HEK293 (cell line): ENCODE data around the gene DNAJC7.

ENCODE experiments used
- BCL11A ChIP-seq: fragments of 450-650 bp; formaldehyde crosslinking; IDR thresholded peaks from 2 replicates; pipeline ENCODE4 v1.5.1; 2016; ENCODE audit warnings: low read depth, missing biosample characterization, missing genetic modification characterization
- BCL11B ChIP-seq: fragments of 450-650 bp; formaldehyde crosslinking; IDR thresholded peaks from 2 replicates; pipeline ENCODE4 v1.5.1; 2016; ENCODE audit warnings: low read depth, missing biosample characterization, missing genetic modification characterization
- HOXA7 ChIP-seq: sonication (generic); formaldehyde crosslinking; IDR thresholded peaks from 2 replicates; pipeline ENCODE4 v1.8.1; 2022; ENCODE audit warnings: missing genetic modification reagents, borderline replicate concordance
- IKZF3 ChIP-seq: fragments of 450-650 bp; IDR thresholded peaks from 2 replicates; pipeline ENCODE4 v1.5.0; 2018; ENCODE audit warnings: missing biosample characterization, mild to moderate bottlenecking, missing genetic modification characterization, moderate library complexity
- KLF1 ChIP-seq: fragments of 450-650 bp; formaldehyde crosslinking; IDR thresholded peaks from 2 replicates; pipeline ENCODE4 v1.5.1; 2016; ENCODE audit warnings: missing biosample characterization, missing genetic modification characterization
- KLF10 ChIP-seq: fragments of 450-650 bp; IDR thresholded peaks from 2 replicates; pipeline ENCODE4 v1.5.1; 2018; ENCODE audit warnings: missing biosample characterization, mild to moderate bottlenecking, missing genetic modification characterization
- KLF17 ChIP-seq: fragments of 450-650 bp; formaldehyde crosslinking; IDR thresholded peaks from 2 replicates; pipeline ENCODE4 v1.5.1; 2016; ENCODE audit warnings: missing biosample characterization, missing genetic modification characterization
- MZF1 ChIP-seq: fragments of 450-650 bp; formaldehyde crosslinking; IDR thresholded peaks from 2 replicates; pipeline ENCODE4 v1.5.1; 2017; ENCODE audit warnings: missing biosample characterization, missing genetic modification characterization, borderline replicate concordance
- TSHZ1 ChIP-seq: fragments of 450-650 bp; formaldehyde crosslinking; IDR thresholded peaks from 2 replicates; pipeline ENCODE4 v1.5.1; 2016; ENCODE audit warnings: missing biosample characterization, missing genetic modification characterization, borderline replicate concordance
- ZEB2 ChIP-seq: fragments of 450-650 bp; formaldehyde crosslinking; IDR thresholded peaks from 2 replicates; pipeline ENCODE4 v1.5.1; 2016; ENCODE audit warnings: missing biosample characterization, missing genetic modification characterization
- ZFP41 ChIP-seq: fragments of 450-650 bp; formaldehyde crosslinking; IDR thresholded peaks from 2 replicates; pipeline ENCODE4 v1.5.1; 2016; ENCODE audit warnings: missing biosample characterization, missing genetic modification characterization, borderline replicate concordance
- ZFP69B ChIP-seq: fragments of 450-650 bp; formaldehyde crosslinking; IDR thresholded peaks from 2 replicates; pipeline ENCODE4 v1.5.1; 2016; ENCODE audit warnings: missing biosample characterization, missing genetic modification characterization
- ZNF121 ChIP-seq: fragments of 450-650 bp; formaldehyde crosslinking; IDR thresholded peaks from 2 replicates; pipeline ENCODE4 v1.5.1; 2016; ENCODE audit warnings: missing biosample characterization, missing genetic modification characterization
- ZNF138 ChIP-seq: fragments of 450-650 bp; formaldehyde crosslinking; IDR thresholded peaks from 2 replicates; pipeline ENCODE4 v1.5.1; 2016; ENCODE audit warnings: missing biosample characterization, missing genetic modification characterization, borderline replicate concordance
- ZNF16 ChIP-seq: fragments of 450-650 bp; formaldehyde crosslinking; IDR thresholded peaks from 2 replicates; pipeline ENCODE4 v1.5.1; 2016; ENCODE audit warnings: low read depth, missing biosample characterization, missing genetic modification characterization
- ZNF211 ChIP-seq: fragments of 450-650 bp; formaldehyde crosslinking; IDR thresholded peaks from 2 replicates; pipeline ENCODE4 v1.5.1; 2016; ENCODE audit warnings: low read depth, missing biosample characterization, missing genetic modification characterization
- ZNF26 ChIP-seq: fragments of 450-650 bp; formaldehyde crosslinking; IDR thresholded peaks from 2 replicates; pipeline ENCODE4 v1.5.1; 2016; ENCODE audit warnings: missing biosample characterization, missing genetic modification characterization
- ZNF274 ChIP-seq, 2 experiments: fragments of 200-500 bp in 1 of 2; fragments of 450-650 bp in 1 of 2; sonication (Bioruptor generic) in 1 of 2; formaldehyde crosslinking in 1 of 2; IDR thresholded peaks; 2 replicates each; pipeline versions ENCODE4 v1.5.1 to v1.6.1; 2014 to 2016; ENCODE audit warnings: borderline replicate concordance in 1 of 2, inconsistent platforms in 1 of 2, low read length in 1 of 2, missing biosample characterization in 1 of 2, missing genetic modification characterization in 1 of 2
- ZNF350 ChIP-seq: fragments of 450-650 bp; formaldehyde crosslinking; IDR thresholded peaks from 2 replicates; pipeline ENCODE4 v1.5.0; 2017; ENCODE audit warnings: missing biosample characterization, mild to moderate bottlenecking, missing genetic modification characterization
- ZNF596 ChIP-seq: fragments of 450-650 bp; IDR thresholded peaks from 2 replicates; pipeline ENCODE4 v1.5.0; 2018; ENCODE audit warnings: missing biosample characterization, mild to moderate bottlenecking, missing genetic modification characterization, moderate library complexity
- ZNF600 ChIP-seq: fragments of 450-650 bp; formaldehyde crosslinking; IDR thresholded peaks from 2 replicates; pipeline ENCODE4 v1.5.1; 2016; ENCODE audit warnings: missing biosample characterization, missing genetic modification characterization
- ZNF664 ChIP-seq: fragments of 450-650 bp; formaldehyde crosslinking; IDR thresholded peaks from 2 replicates; pipeline ENCODE4 v1.5.1; 2016; ENCODE audit warnings: missing biosample characterization, missing genetic modification characterization
- ZNF701 ChIP-seq: fragments of 450-650 bp; formaldehyde crosslinking; IDR thresholded peaks from 2 replicates; pipeline ENCODE4 v1.5.1; 2016; ENCODE audit warnings: missing biosample characterization, missing genetic modification characterization
- ZNF707 ChIP-seq: fragments of 450-650 bp; formaldehyde crosslinking; IDR thresholded peaks from 2 replicates; pipeline ENCODE4 v1.5.1; 2016; ENCODE audit warnings: missing biosample characterization, missing genetic modification characterization
- TF ChIP-seq, protein P1 (sequence below): fragments of 450-650 bp; formaldehyde crosslinking; conservative IDR thresholded peaks from 2 replicates; pipeline ENCODE4 v1.5.1; 2016; ENCODE audit warnings: low read depth, missing biosample characterization, missing genetic modification characterization
- TF ChIP-seq, protein P2 (sequence below): fragments of 450-650 bp; formaldehyde crosslinking; IDR thresholded peaks from 2 replicates; pipeline ENCODE4 v1.5.1; 2016; ENCODE audit warnings: missing biosample characterization, missing genetic modification characterization
- TF ChIP-seq, protein P3 (sequence below): fragments of 450-650 bp; formaldehyde crosslinking; IDR thresholded peaks from 2 replicates; pipeline ENCODE4 v1.5.1; 2016; ENCODE audit warnings: missing biosample characterization, missing genetic modification characterization

The DNAJC7 gene

GRCh38 chr17:41966463-41967140 is 50.6 kb downstream of the DNAJC7 start, which contains the start of gene CNP (continued):
- TF ChIP-seq, protein P1, sequence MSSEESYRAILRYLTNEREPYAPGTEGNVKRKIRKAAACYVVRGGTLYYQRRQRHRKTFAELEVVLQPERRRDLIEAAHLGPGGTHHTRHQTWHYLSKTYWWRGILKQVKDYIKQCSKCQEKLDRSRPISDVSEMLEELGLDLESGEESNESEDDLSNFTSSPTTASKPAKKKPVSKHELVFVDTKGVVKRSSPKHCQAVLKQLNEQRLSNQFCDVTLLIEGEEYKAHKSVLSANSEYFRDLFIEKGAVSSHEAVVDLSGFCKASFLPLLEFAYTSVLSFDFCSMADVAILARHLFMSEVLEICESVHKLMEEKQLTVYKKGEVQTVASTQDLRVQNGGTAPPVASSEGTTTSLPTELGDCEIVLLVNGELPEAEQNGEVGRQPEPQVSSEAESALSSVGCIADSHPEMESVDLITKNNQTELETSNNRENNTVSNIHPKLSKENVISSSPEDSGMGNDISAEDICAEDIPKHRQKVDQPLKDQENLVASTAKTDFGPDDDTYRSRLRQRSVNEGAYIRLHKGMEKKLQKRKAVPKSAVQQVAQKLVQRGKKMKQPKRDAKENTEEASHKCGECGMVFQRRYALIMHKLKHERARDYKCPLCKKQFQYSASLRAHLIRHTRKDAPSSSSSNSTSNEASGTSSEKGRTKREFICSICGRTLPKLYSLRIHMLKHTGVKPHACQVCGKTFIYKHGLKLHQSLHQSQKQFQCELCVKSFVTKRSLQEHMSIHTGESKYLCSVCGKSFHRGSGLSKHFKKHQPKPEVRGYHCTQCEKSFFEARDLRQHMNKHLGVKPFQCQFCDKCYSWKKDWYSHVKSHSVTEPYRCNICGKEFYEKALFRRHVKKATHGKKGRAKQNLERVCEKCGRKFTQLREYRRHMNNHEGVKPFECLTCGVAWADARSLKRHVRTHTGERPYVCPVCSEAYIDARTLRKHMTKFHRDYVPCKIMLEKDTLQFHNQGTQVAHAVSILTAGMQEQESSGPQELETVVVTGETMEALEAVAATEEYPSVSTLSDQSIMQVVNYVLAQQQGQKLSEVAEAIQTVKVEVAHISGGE (tag by site-specific recombination): 0 out of 2 replicates have a peak, but pooled peaks have one; percentile 33
- no peak for TF ChIP-seq TSHZ1 (tag by site-specific recombination)
- no peak; the same call in 1 of the 2 replicates for TF ChIP-seq IKZF3 (tag by site-specific recombination)
- TF ChIP-seq ZNF707 (tag by site-specific recombination): no peak
- TF ChIP-seq ZFP41 (tag by site-specific recombination): no peak
- no peak for TF ChIP-seq ZNF596 (tag by site-specific recombination)
- TF ChIP-seq ZNF211: no peak
- TF ChIP-seq, protein P2, sequence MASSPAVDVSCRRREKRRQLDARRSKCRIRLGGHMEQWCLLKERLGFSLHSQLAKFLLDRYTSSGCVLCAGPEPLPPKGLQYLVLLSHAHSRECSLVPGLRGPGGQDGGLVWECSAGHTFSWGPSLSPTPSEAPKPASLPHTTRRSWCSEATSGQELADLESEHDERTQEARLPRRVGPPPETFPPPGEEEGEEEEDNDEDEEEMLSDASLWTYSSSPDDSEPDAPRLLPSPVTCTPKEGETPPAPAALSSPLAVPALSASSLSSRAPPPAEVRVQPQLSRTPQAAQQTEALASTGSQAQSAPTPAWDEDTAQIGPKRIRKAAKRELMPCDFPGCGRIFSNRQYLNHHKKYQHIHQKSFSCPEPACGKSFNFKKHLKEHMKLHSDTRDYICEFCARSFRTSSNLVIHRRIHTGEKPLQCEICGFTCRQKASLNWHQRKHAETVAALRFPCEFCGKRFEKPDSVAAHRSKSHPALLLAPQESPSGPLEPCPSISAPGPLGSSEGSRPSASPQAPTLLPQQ: peak; percentile 75; the same call in 1 of the 2 replicates
- no peak for TF ChIP-seq ZNF600
- no peak for TF ChIP-seq ZNF16
- TF ChIP-seq KLF10 (tag by site-specific recombination): peak; percentile 91
- TF ChIP-seq ZNF121: no peak
- no peak for TF ChIP-seq BCL11A (tag by site-specific recombination)
- TF ChIP-seq BCL11B (tag by site-specific recombination): no peak
- TF ChIP-seq MZF1 (tag by site-specific recombination): no peak
- TF ChIP-seq ZNF274 (IDR thresholded peaks at IDR 0.05; ENCODE audit: low read length): no peak
- TF ChIP-seq ZNF274 (tag by site-specific recombination; IDR thresholded peaks at IDR 0.05; ENCODE audit: borderline replicate concordance): no peak
- TF ChIP-seq, protein P3, sequence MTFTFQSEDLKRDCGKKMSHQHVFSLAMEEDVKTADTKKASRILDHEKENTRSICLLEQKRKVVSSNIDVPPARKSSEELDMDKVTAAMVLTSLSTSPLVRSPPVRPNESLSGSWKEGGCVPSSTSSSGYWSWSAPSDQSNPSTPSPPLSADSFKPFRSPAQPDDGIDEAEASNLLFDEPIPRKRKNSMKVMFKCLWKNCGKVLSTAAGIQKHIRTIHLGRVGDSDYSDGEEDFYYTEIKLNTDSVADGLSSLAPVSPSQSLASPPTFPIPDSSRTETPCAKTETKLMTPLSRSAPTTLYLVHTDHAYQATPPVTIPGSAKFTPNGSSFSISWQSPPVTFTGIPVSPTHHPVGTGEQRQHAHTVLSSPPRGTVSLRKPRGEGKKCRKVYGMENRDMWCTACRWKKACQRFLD (tag by site-specific recombination): no peak
- 0 out of 2 replicates have a peak, but pooled peaks have one; percentile 48 for TF ChIP-seq KLF17 (tag by site-specific recombination)
- no peak for TF ChIP-seq ZNF701
- TF ChIP-seq KLF1 (tag by site-specific recombination): no peak
- TF ChIP-seq ZNF350 (tag by site-specific recombination): no peak
- TF ChIP-seq ZNF26 (tag by site-specific recombination): no peak
- no peak for TF ChIP-seq HOXA7
- TF ChIP-seq ZEB2 (tag by site-specific recombination): no peak
- TF ChIP-seq ZNF138: no peak
- no peak for TF ChIP-seq ZNF664 (tag by site-specific recombination)
- 0 out of 2 replicates have a peak, but pooled peaks have one; percentile 32 for TF ChIP-seq ZFP69B
